HG03432 (cell line): Measurements from ENCODE around the gene EIF2S3.

Experiments
- ATAC-seq: cut with Tn5 transposase; IDR thresholded peaks from one replicate; pipeline ENCODE4 v1.9.1; 2021; ENCODE audit warnings: mild to moderate bottlenecking, moderate library complexity; ENCODE audit not compliant: unreplicated experiment

The EIF2S3 gene

GRCh38 chrX:24125028-24125612 lies 70.4 kb downstream of the EIF2S3 start:
- no peak for ATAC-seq
